Small intestine (tissue), 7 donors: ENCODE results near the gene CCNL1. TPM values are rescaled to one million over a fixed set of nuclear protein-coding genes. Genes with fewer than 3 reads are reported as not detected.
"Not testable (repeated sequence)": the region's sequence is repeated elsewhere in the genome, so short reads cannot be mapped to it uniquely, and the experiment has no call there.

ENCODE experiments used
- DNase-seq, 2 donors: peaks; one replicate each; pipeline versions ENCODE4 v3.0.0 to v3.0.0-alpha.2; 2013
- FAIRE-seq: peaks from 2 replicates; lab custom pipeline; 2012; peaks lifted over from hg19 to GRCh38; lab: Jason Lieb, UNC
- H3K27ac ChIP-seq, 3 donors: one replicate each; pipeline ENCODE4 v1.5.1; 2013; ENCODE audit warnings: low read length in 2 of 3, mild to moderate bottlenecking in 2 of 3, control low read depth in 1 of 3, inconsistent platforms in 1 of 3, low read depth in 1 of 3, moderate library complexity in 1 of 3
- H3K27me3 ChIP-seq, 3 donors: one replicate each; pipeline ENCODE4 v1.6.1; 2013; ENCODE audit warnings: low read length in 3 of 3, inconsistent platforms in 1 of 3; ENCODE audit not compliant: control insufficient read depth in 3 of 3, insufficient read depth in 3 of 3
- H3K36me3 ChIP-seq, 3 donors: one replicate each; pipeline ENCODE4 v1.6.1; 2013; ENCODE audit warnings: low read length in 3 of 3, inconsistent platforms in 1 of 3, low read depth in 1 of 3, mild to moderate bottlenecking in 1 of 3, moderate library complexity in 1 of 3; ENCODE audit not compliant: control insufficient read depth in 3 of 3, insufficient read depth in 2 of 3
- H3K4me1 ChIP-seq, 3 donors: one replicate each; pipeline ENCODE4 v1.6.1; 2013; ENCODE audit warnings: low read length in 2 of 3, inconsistent platforms in 1 of 3, low read depth in 1 of 3, mild to moderate bottlenecking in 1 of 3, moderate library complexity in 1 of 3; ENCODE audit not compliant: control insufficient read depth in 3 of 3, insufficient read depth in 2 of 3
- H3K4me3 ChIP-seq, 3 donors: one replicate each; pipeline ENCODE4 v1.5.1; 2013; ENCODE audit warnings: low read length in 3 of 3, control low read depth in 1 of 3, inconsistent platforms in 1 of 3, low read depth in 1 of 3, mild to moderate bottlenecking in 1 of 3, moderate library complexity in 1 of 3
- H3K9me3 ChIP-seq, 2 donors: one replicate each; pipeline ENCODE4 v1.6.1; 2013; ENCODE audit warnings: low read depth in 1 of 2, low read length in 1 of 2; ENCODE audit not compliant: control insufficient read depth in 2 of 2, insufficient read depth in 1 of 2
- WGBS, 3 donors: extraction: QIAGEN DNeasy Blood & Tissue Kit; methylation state at CpG; one replicate each; pipeline ENCODE4 v1.1.7; 2013; 5-methylcytosine and 5-hydroxymethylcytosine counted together
- polyA plus RNA-seq, 4 donors: library from polyadenylated mRNA; stranded (reverse) in 3 of 4; unstranded in 1 of 4; fragments of 200-250 nt in 3 of 4; fragments of 120-200 nt in 1 of 4; gene quantifications; one replicate each; pipeline versions ENCODE4 v1.2.1 to v1.2.3, GENCODE V29; 2013
- donor health status: healthy with polysubstance abuse.
- donor health status: control.
- donor health status: control.
- donor health status: Bipolar disorder and iron deficiency.
- donor health status: healthy.

Gene CCNL1
- polyA plus RNA-seq, 4 donors: 46.6 to 214 (median 118) TPM

DNA sequence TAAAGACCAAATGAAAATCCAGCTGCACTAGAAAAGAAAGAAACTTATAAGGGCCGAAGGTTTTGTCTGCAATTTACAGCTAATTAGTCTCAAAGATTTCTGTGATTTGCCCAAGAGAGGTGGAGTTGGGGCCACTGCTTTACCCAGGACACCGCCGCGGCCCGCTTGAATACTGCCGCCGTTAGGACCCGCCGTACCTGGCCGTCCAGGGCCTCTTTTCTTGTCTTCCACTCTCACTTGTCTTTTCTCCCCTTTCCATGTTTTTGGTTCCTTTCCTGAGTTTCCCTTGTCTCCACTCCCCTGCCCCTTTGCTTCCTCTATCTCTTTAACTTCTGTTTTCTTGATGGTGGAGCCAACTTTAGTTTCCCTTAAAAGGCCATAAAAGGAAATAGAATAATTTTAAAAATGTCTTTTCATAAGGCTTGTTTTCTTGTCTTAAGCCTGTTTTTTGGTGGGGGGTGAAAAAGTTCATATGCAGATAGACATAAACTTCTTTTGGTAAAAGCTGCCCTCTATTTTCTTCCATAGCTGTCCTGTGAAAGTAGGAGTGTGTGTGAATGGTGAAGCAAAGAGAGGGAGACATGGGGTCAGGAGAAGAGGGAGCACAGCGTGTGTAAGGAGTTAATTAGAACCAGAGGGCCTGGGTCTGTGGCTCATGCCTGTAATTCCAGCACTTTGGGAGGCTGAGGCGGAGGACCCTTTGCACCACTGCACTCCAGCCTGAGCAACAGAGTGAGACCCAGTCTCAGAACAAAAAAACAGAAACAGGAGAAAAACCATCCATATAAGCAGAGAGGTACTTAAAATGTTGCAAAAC is 16.0 kb upstream of the CCNL1 start:
- 7 to 8% (median 8%) methylated on average over 12 of the region's 12 CpGs for WGBS, 3 donors
- peak overlapping the region; percentile 92 to 99 (median 99) for H3K27ac ChIP-seq
- peaks cover 0 to 14% (median 2%) of the 10 kb centered on the region in 3 donors for H3K4me1 ChIP-seq
- DNase-seq (peak; percentile 36 to 64), FAIRE-seq (no peak)
- H3K9me3 ChIP-seq: peaks cover 0 to 18% of the 10 kb centered on the region in 2 donors
- H3K36me3 ChIP-seq: no peaks in the 10 kb centered on the region
- peak overlapping the region; percentile 54 to 79 (median 60) for H3K4me3 ChIP-seq
- no peaks in the 10 kb centered on the region for H3K27me3 ChIP-seq

DNA sequence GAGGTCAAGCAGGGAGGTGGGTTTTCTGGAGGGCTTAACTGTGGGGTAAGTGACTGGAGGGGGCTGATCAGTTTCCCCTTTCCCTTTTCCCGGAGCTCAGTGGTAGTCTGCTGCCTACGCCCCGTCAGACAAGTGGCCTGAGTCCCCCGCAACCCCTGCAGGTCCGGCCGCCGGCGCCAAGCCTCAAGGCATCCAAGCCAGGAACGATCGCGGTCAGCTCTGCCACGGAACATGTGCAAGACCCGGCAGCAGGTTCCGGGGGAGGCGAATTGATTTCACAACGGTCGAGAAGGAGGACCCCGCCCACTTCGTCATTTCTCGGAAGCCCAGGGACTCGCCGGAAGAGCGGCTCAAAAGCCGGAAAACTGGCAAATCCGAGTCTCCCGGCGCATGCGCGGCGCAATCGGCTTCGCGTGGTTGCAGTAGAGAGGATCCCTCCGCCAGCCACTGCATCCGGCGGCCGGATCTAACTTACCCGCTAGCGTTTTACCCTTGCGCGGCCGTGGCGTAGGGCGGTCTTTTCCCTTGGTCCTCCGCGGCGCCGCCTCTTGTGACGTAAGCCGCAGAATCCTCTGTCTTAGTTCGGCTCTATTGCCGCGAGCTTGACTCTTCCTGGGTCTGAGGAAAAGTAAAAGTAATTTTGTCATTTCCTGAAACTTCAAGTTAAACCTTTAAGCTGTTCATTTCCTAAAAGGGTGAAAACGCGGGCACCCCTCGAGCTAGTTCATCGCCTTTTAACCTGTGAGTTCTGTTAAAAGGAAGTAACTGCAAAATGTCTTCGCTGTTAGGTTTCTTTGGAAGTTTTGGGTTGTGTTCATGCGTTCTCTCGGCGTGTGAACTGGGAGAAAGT is 14.9 kb upstream of the CCNL1 start:
- Histone ChIP-seq H3K9me3 (peaks cover 0 to 15% of the 10 kb centered on the region in 2 donors), H3K27ac (peak overlapping the region; percentile 97 to 100 (median 99)), H3K36me3 (no peaks in the 10 kb centered on the region), H3K27me3 (no peaks in the 10 kb centered on the region), H3K4me1 (peaks cover 0 to 14% (median 2%) of the 10 kb centered on the region in 3 donors), H3K4me3 (peak overlapping the region; percentile 54 to 79 (median 66))
- FAIRE-seq (no peak), DNase-seq (peak; percentile 99 to 100)
- 0% methylated on average over 60 to 61 of the region's 61 CpGs for WGBS, 3 donors

DNA sequence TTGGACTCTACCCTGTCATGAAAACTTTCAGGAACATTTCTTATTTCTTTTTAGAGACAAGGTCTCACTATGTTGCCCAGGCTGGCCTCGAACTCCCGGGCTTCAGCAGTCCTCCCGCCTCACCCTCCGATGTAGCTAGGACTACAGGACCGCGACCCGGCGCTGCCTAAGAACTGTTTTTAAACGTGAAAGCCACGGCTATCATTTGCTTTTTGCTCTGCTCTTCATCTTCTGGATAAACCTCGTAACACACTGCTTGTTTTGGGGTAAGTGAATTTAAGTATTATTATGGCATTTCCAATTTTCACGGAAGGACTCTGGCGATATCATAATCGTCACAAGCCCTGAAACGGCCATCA is 14.3 kb upstream of the CCNL1 start:
- Histone ChIP-seq H3K27ac (peak overlapping the region; percentile 94 to 100 (median 97)), H3K4me3 (peak overlapping the region in 2 of 3 donors; percentile 60 to 66), H3K4me1 (peaks cover 0 to 14% (median 2%) of the 10 kb centered on the region in 3 donors), H3K36me3 (no peaks in the 10 kb centered on the region), H3K9me3 (peaks cover 0 to 11% of the 10 kb centered on the region in 2 donors), H3K27me3 (no peaks in the 10 kb centered on the region)
- DNase-seq: peak in 1 of 2 donors; percentile 38
- FAIRE-seq: no peak
- WGBS, 3 donors: 1 to 3% (median 2%) methylated on average over 15 of the region's 15 CpGs

DNA sequence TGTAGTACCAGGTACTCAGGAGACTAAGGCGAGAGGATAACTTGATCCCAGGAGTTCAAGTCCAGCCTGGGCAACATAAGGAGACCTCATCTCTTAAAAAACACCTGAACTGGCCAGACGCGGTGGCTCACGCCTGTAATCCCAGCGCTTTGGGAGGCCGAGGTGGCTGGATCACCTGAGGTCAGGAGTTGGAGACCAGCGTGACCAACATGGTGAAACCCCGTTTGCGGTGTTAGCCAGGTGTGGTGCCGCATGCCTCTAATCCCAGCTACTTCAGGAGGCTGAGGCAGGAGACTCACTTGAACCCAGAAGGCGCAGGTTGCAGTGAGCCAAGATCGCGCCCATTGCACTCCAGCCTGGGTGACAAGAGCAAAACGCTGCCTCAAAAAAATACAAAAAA is 13.4 kb upstream of the CCNL1 start:
- not testable (repeated sequence) for H3K27ac ChIP-seq, FAIRE-seq, H3K27me3 ChIP-seq, DNase-seq, H3K36me3 ChIP-seq, H3K9me3 ChIP-seq, H3K4me3 ChIP-seq
- 96 to 98% (median 97%) methylated on average over 14 of the region's 14 CpGs for WGBS, 3 donors
- H3K4me1 ChIP-seq: peaks cover 0 to 14% (median 2%) of the 10 kb centered on the region in 3 donors

DNA sequence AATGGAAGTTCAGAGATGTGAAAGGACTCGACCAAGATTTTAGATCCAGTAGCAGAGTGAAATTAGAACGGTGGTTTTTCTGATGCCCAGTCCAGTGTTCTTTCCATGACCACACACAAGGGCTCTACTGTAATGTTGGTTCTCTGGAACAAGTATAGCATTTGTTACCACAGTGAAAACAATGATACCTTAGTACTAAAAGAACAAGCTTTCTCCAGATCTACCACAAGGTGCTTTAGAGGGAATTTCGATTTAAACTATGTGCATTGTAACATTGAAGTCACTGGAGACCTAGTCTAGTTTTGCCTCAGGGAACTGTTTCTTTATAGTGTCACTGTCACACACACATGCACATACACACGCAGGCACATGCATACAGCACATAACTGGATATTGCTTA is 12.8 kb upstream of the CCNL1 start:
- WGBS, 3 donors: 84 to 92% (median 87%) methylated on average over 4 of the region's 4 CpGs
- Histone ChIP-seq H3K27ac (no peak overlapping the region), H3K9me3 (no peaks in the 10 kb centered on the region), H3K4me1 (peaks cover 0 to 17% (median 4%) of the 10 kb centered on the region in 3 donors), H3K36me3 (no peaks in the 10 kb centered on the region), H3K4me3 (no peak overlapping the region), H3K27me3 (no peaks in the 10 kb centered on the region)
- FAIRE-seq (no peak), DNase-seq (no peak)

- peaks cover 0 to 28% (median 4%) of the 10 kb centered on the region in 3 donors for H3K4me1 ChIP-seq
- H3K27me3 ChIP-seq: no peaks in the 10 kb centered on the region
- DNase-seq: no peak
- no peak overlapping the region for H3K4me3 ChIP-seq
- H3K27ac ChIP-seq: no peak overlapping the region
- WGBS, 3 donors: 76 to 93% (median 92%) methylated on average over 3 of the region's 3 CpGs
- H3K9me3 ChIP-seq: no peaks in the 10 kb centered on the region
- no peaks in the 10 kb centered on the region for H3K36me3 ChIP-seq
- no peak for FAIRE-seq
Measured at GRCh38 chr3:157170861-157171260, 10.9 kb upstream of the CCNL1 start.

DNA sequence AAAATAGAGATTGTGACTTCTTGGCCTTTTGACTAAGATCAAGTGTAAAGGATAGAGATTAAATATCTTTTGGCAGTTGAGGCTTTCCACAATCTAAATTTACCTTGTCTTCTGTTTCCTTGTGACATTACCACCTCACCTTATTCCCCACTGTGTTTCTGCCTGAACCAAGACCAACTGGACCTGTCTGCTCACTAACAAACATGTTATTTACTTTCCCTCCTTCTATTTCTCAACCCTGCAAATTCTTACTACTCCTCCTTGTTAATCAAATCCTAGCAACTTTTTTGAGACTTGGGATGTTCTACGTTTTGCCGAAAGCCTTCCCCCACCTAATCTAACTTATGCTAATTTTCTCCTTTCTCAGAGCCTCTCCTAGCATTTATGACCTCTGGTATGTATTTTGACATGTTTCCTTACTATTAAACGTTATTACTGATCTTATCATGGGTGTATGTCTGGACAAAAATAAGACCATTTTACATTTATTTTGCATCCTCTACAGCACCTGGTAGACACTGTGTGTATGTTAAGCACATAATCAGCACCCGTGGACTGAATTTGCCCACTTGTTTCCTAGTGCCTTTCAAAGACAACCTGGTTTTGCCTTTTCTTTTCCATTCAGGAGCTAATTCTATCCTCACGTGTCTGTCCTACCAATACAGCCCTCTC is 7.6 kb upstream of the CCNL1 start:
- no peak for FAIRE-seq
- Histone ChIP-seq H3K27me3 (no peaks in the 10 kb centered on the region), H3K27ac (peak overlapping the region in 2 of 3 donors; percentile 76 to 88), H3K4me3 (no peak overlapping the region), H3K4me1 (peaks cover 0 to 21% (median 4%) of the 10 kb centered on the region in 3 donors), H3K9me3 (no peaks in the 10 kb centered on the region), H3K36me3 (peaks cover 0 to 15% (median 0%) of the 10 kb centered on the region in 3 donors)
- 57 to 68% (median 62%) methylated on average over 5 of the region's 5 CpGs for WGBS, 3 donors
- DNase-seq: no peak

DNA sequence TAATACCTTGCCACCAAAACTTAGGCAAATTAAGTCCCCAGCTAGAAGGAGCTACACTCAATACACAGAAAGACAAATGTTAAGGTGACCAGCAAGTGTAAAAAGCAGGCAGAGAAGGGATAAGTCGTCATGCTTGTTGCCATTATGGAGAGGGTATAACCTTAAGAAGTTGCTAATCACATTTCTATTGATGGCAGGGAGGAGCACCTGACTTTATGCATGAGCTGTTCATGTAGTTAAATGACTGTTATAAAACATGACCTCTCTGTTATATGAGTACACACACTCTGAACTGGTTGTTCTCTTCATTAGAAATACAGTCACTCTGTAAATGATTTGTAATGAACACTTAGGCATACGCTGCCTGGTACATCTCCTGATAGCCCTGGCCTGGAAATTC is 6.6 kb upstream of the CCNL1 start:
- 17 to 49% (median 27%) methylated on average over 2 of the region's 2 CpGs for WGBS, 3 donors
- no peak for FAIRE-seq
- no peaks in the 10 kb centered on the region for H3K27me3 ChIP-seq
- peak; percentile 72 to 89 for DNase-seq
- peaks cover 0 to 17% (median 0%) of the 10 kb centered on the region in 3 donors for H3K36me3 ChIP-seq
- peak overlapping the region in 2 of 3 donors; percentile 62 to 88 for H3K27ac ChIP-seq
- no peaks in the 10 kb centered on the region for H3K9me3 ChIP-seq
- no peak overlapping the region for H3K4me3 ChIP-seq
- peaks cover 2 to 21% (median 4%) of the 10 kb centered on the region in 3 donors for H3K4me1 ChIP-seq
